T-helper 17 cell (primary cell): ENCODE results near the gene C19orf38. TPM values are rescaled to one million over a fixed set of nuclear protein-coding genes. Genes with fewer than 3 reads are reported as not detected.
"Not testable (repeated sequence)": the region's sequence is repeated elsewhere in the genome, so short reads cannot be mapped to it uniquely, and the experiment has no call there.

Source experiments
- ATAC-seq: fragments of 150-1000 bp; cut with Tn5 transposase; 2 replicates; pipeline ENCODE4 v1.10.0; 2021; ENCODE audit warnings: mild to moderate bottlenecking, moderate library complexity
- DNase-seq, 3 donors: peaks; one replicate each; pipeline versions ENCODE4 v3.0.0 to v3.0.0-alpha.2; 2020 to 2021
- H3K9me3 ChIP-seq: one replicate; pipeline ENCODE4 v1.7.0; 2013; ENCODE audit warnings: low read length, mild to moderate bottlenecking; ENCODE audit not compliant: control insufficient read depth, poor library complexity, severe bottlenecking
- H3K27ac Mint-ChIP-seq: one replicate; pipeline ENCODE4 v1.8.0; 2022; ENCODE audit warnings: mild to moderate bottlenecking, moderate library complexity, mixed read lengths
- H3K27me3 Mint-ChIP-seq: one replicate; pipeline ENCODE4 v1.8.0; 2022; ENCODE audit warnings: mixed read lengths
- H3K36me3 Mint-ChIP-seq: one replicate; pipeline ENCODE4 v1.8.0; 2022; ENCODE audit warnings: low read depth, mixed read lengths
- H3K4me1 Mint-ChIP-seq: one replicate; pipeline ENCODE4 v1.8.0; 2022; ENCODE audit warnings: mild to moderate bottlenecking, mixed read lengths
- H3K4me3 Mint-ChIP-seq: one replicate; pipeline ENCODE4 v1.8.0; 2022; ENCODE audit warnings: mild to moderate bottlenecking, moderate library complexity, mixed read lengths
- total RNA-seq, 4 donors: library from RNA in 2 of 4; stranded (reverse) in 2 of 4; gene quantifications; one replicate each; pipeline ENCODE4 v1.2.3 and lab custom pipeline; 2022 to 2026

The C19orf38 gene
- total RNA-seq, 2 donors from 2014 or later: 1.6 to 2.2 TPM

- H3K27ac Mint-ChIP-seq: no peak overlapping the region
- no peak for DNase-seq
- H3K36me3 Mint-ChIP-seq: peaks cover 4% of the 10 kb centered on the region
- ATAC-seq: no peak
- H3K4me3 Mint-ChIP-seq: no peak overlapping the region
- H3K9me3 ChIP-seq: no peaks in the 10 kb centered on the region
- no peaks in the 10 kb centered on the region for H3K27me3 Mint-ChIP-seq
- H3K4me1 Mint-ChIP-seq: peaks cover 15% of the 10 kb centered on the region
These were observed 18.3 kb downstream of the C19orf38 start for GRCh38 chr19:10866495-10866894.

- Mint-ChIP-seq H3K4me1 (peaks cover 21% of the 10 kb centered on the region), H3K27ac (peak overlapping the region; percentile 86), H3K36me3 (peaks cover 4% of the 10 kb centered on the region), H3K27me3 (no peaks in the 10 kb centered on the region), H3K4me3 (no peak overlapping the region)
- DNase-seq (no peak), ATAC-seq (no peak)
- no peaks in the 10 kb centered on the region for H3K9me3 ChIP-seq
These were observed 20.8 kb downstream of the C19orf38 start for GRCh38 chr19:10868872-10869547.

- Mint-ChIP-seq H3K4me1 (peaks cover 16% of the 10 kb centered on the region), H3K4me3 (peak overlapping the region; percentile 81), H3K27ac (peak overlapping the region; percentile 86)
- H3K9me3 ChIP-seq, ATAC-seq, DNase-seq, H3K36me3 Mint-ChIP-seq, H3K27me3 Mint-ChIP-seq: not testable (repeated sequence)
These were observed 21.7 kb downstream of the C19orf38 start for GRCh38 chr19:10869872-10870311.

- DNase-seq (no peak), ATAC-seq (no peak)
- Mint-ChIP-seq H3K27me3 (no peaks in the 10 kb centered on the region), H3K4me3 (peak overlapping the region; percentile 81), H3K27ac (peak overlapping the region; percentile 86), H3K36me3 (no peaks in the 10 kb centered on the region), H3K4me1 (peaks cover 20% of the 10 kb centered on the region)
- H3K9me3 ChIP-seq: no peaks in the 10 kb centered on the region
These were observed 22.3 kb downstream of the C19orf38 start for GRCh38 chr19:10870501-10870954.

- H3K4me1 Mint-ChIP-seq: peaks cover 20% of the 10 kb centered on the region
- ATAC-seq (peak; percentile 88), DNase-seq (peak; percentile 98 to 100 (median 99))
- H3K9me3 ChIP-seq: no peaks in the 10 kb centered on the region
- H3K4me3 Mint-ChIP-seq: peak within 1 kb of the TSS; percentile 92
- H3K27ac Mint-ChIP-seq: peak within 1 kb of the TSS; percentile 86
- H3K36me3 Mint-ChIP-seq: no peaks in the 10 kb centered on the region
- no peaks in the 10 kb centered on the region for H3K27me3 Mint-ChIP-seq
These were observed 22.9 kb downstream of the C19orf38 start, which contains the start of gene CARM1 for GRCh38 chr19:10870955-10871603. CARM1 (plus strand) TSS chr19:10871553; CDS start chr19:10871703, 150 bp downstream.

GRCh38 chr19:10871711-10872545 is 23.7 kb downstream of the C19orf38 start:
- no peak for ATAC-seq
- Mint-ChIP-seq H3K36me3 (no peaks in the 10 kb centered on the region), H3K4me3 (peak overlapping the region; percentile 92), H3K4me1 (peaks cover 22% of the 10 kb centered on the region), H3K27ac (peak overlapping the region; percentile 82), H3K27me3 (no peaks in the 10 kb centered on the region)
- no peaks in the 10 kb centered on the region for H3K9me3 ChIP-seq
- DNase-seq: peak in 1 of 3 donors; percentile 12

- Mint-ChIP-seq H3K4me3 (peak overlapping the region; percentile 92), H3K36me3 (no peaks in the 10 kb centered on the region), H3K27me3 (no peaks in the 10 kb centered on the region), H3K4me1 (peaks cover 23% of the 10 kb centered on the region), H3K27ac (peak overlapping the region; percentile 82)
- no peak for ATAC-seq
- H3K9me3 ChIP-seq: no peaks in the 10 kb centered on the region
- no peak for DNase-seq
These were observed 24.4 kb downstream of the C19orf38 start for GRCh38 chr19:10872546-10873107.

- H3K9me3 ChIP-seq: no peaks in the 10 kb centered on the region
- H3K36me3 Mint-ChIP-seq: no peaks in the 10 kb centered on the region
- no peak for ATAC-seq
- H3K4me3 Mint-ChIP-seq: no peak overlapping the region
- DNase-seq: no peak
- no peaks in the 10 kb centered on the region for H3K27me3 Mint-ChIP-seq
- peaks cover 24% of the 10 kb centered on the region for H3K4me1 Mint-ChIP-seq
- no peak overlapping the region for H3K27ac Mint-ChIP-seq
These were observed 25.8 kb downstream of the C19orf38 start for GRCh38 chr19:10874024-10874423.

- H3K27ac Mint-ChIP-seq: no peak overlapping the region
- no peak for ATAC-seq
- no peak overlapping the region for H3K4me3 Mint-ChIP-seq
- H3K9me3 ChIP-seq: no peaks in the 10 kb centered on the region
- H3K27me3 Mint-ChIP-seq: no peaks in the 10 kb centered on the region
- no peaks in the 10 kb centered on the region for H3K36me3 Mint-ChIP-seq
- H3K4me1 Mint-ChIP-seq: peaks cover 25% of the 10 kb centered on the region
- DNase-seq: no peak
These were observed 28.4 kb downstream of the C19orf38 start for GRCh38 chr19:10876459-10877240.

GRCh38 chr19:10877608-10878007 is 29.4 kb downstream of the C19orf38 start:
- H3K27me3 Mint-ChIP-seq, ATAC-seq, H3K4me3 Mint-ChIP-seq, DNase-seq, H3K9me3 ChIP-seq, H3K36me3 Mint-ChIP-seq: not testable (repeated sequence)
- H3K27ac Mint-ChIP-seq: peak overlapping the region; percentile 61
- H3K4me1 Mint-ChIP-seq: peaks cover 22% of the 10 kb centered on the region

- H3K9me3 ChIP-seq: no peaks in the 10 kb centered on the region
- no peaks in the 10 kb centered on the region for H3K27me3 Mint-ChIP-seq
- H3K27ac Mint-ChIP-seq: peak overlapping the region; percentile 61
- no peak for DNase-seq
- H3K4me3 Mint-ChIP-seq: peak overlapping the region; percentile 62
- H3K36me3 Mint-ChIP-seq: no peaks in the 10 kb centered on the region
- ATAC-seq: no peak
- peaks cover 18% of the 10 kb centered on the region for H3K4me1 Mint-ChIP-seq
These were observed 30.0 kb downstream of the C19orf38 start for GRCh38 chr19:10878253-10878652.

- Mint-ChIP-seq H3K4me1 (peaks cover 15% of the 10 kb centered on the region), H3K36me3 (no peaks in the 10 kb centered on the region), H3K4me3 (no peak overlapping the region), H3K27ac (no peak overlapping the region), H3K27me3 (no peaks in the 10 kb centered on the region)
- DNase-seq (no peak), ATAC-seq (no peak)
- no peaks in the 10 kb centered on the region for H3K9me3 ChIP-seq
These were observed 33.3 kb downstream of the C19orf38 start for GRCh38 chr19:10881403-10882107.
